Measurements from ENCODE around the gene DYNLT1. TPM values are rescaled to one million over a fixed set of nuclear protein-coding genes. Genes with fewer than 3 reads are reported as not detected.

Gene DYNLT1
- total and polyA plus RNA-seq, 9 of the 15 experiments (the other 6 are each of a cell fraction or from before 2014, with no cell fraction given) = 42.2 to 583 (median 127) TPM

DNA sequence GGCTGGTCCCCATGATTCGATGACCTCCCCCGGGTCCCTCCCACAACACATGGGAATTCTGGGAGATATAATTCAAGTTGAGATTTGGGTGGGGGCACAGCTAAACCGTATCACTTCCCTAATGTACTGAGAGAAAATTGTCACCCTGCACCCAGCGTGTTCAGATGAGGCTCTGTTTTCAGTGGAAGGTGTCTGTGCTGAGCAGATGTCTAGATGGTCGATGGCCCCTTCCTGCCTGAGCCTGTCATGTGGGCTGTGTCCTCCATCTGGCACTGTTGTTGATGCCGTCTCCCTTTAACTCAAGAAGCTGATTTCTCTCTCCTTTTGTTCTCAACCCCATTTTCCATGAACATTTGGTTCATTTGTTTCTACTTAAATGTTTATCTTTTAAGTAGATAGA is 47.7 kb downstream of the DYNLT1 start:
- no peak overlapping the region for H2AFZ ChIP-seq (ENCODE audit: low read depth, low read length)
- H3K79me2 ChIP-seq (ENCODE audit: control insufficient read depth, insufficient read depth, low read length) = no peaks in the 10 kb centered on the region
- no peak overlapping the region for H3K27ac ChIP-seq (ENCODE audit: extremely low read depth, low read depth, low read length)
- peak overlapping the region in 1 of 2 experiments; percentile 57; a peak in 1 of 4 replicates for H3K9ac ChIP-seq (ENCODE audit: insufficient read depth in 1 of 2, low read depth in 2 of 2, low read length in 2 of 2)
- no peaks in the 10 kb centered on the region for H3K9me3 ChIP-seq (replicated peaks; ENCODE audit: control insufficient read depth, insufficient read depth, low read depth, low read length)
- H3K4me3 ChIP-seq = no peak overlapping the region
- ATAC-seq = no peak
- WGBS (ENCODE audit: insufficient coverage, low coverage, missing lambda C conversion rate) = 83% methylated on average over 6 of the region's 6 CpGs
- no peaks in the 10 kb centered on the region for H3K27me3 ChIP-seq (ENCODE audit: control insufficient read depth in 2 of 2, insufficient read depth in 2 of 2, low read length in 2 of 2)
- H4K20me1 ChIP-seq (replicated peaks; ENCODE audit: control insufficient read depth, insufficient read depth, low read length) = no peaks in the 10 kb centered on the region
- in situ Hi-C loops (cut with MboI) (no loop called here), intact Hi-C loops (cut with micrococcal nuclease) (no loop called here)
- CTCF ChIA-PET (ENCODE audit: low intra/inter-chr PET ratio) = no interaction called here
- H3K4me1 ChIP-seq (replicated peaks in 1 of 2; ENCODE audit: control insufficient read depth in 2 of 2, insufficient read depth in 2 of 2, low read length in 2 of 2) = peaks cover 0 to 4% of the 10 kb centered on the region in 2 experiments; a peak in 1 of 5 replicates
- H3K4me2 ChIP-seq (ENCODE audit: insufficient read depth, low read length) = no peak overlapping the region
- no peak for FAIRE-seq
- DNase-seq (ENCODE audit: extremely low read depth in 1 of 4, low spot score in 3 of 4) = no peak
- POLR2A ChIA-PET = no interaction called here
- H3K36me3 ChIP-seq (ENCODE audit: control insufficient read depth, insufficient read depth, low read length) = peaks cover 89% of the 10 kb centered on the region
- TF ChIP-seq GTF2E2 (tag; IDR thresholded peaks at IDR 0.05) (no peak), CBFA2T2 (conservative IDR thresholded peaks at IDR 0.05) (no peak), CHD2 (IDR thresholded peaks at IDR 0.05; ENCODE audit: low read depth, low read length) (no peak), ZNF165 (CRISPR knock-in tag; IDR thresholded peaks at IDR 0.05; ENCODE audit: borderline replicate concordance) (no peak), SPI1 (IDR thresholded peaks at IDR 0.05; ENCODE audit: borderline replicate concordance, low read depth, low read length) (no peak), ZFP30 (CRISPR knock-in tag; IDR thresholded peaks at IDR 0.05; ENCODE audit: borderline replicate concordance) (no peak), HSF4 (CRISPR knock-in tag; IDR thresholded peaks at IDR 0.05; ENCODE audit: borderline replicate concordance) (no peak), ZNF197 (CRISPR knock-in tag; IDR thresholded peaks at IDR 0.05; ENCODE audit: low read depth) (no peak), MBD2 (IDR thresholded peaks at IDR 0.05; ENCODE audit: borderline replicate concordance, low read depth) (no peak), PKNOX1 (IDR thresholded peaks at IDR 0.05) (no peak), FOS (IDR thresholded peaks at IDR 0.05; ENCODE audit: extremely low read depth, insufficient read length) (no peak), ZNF140 (CRISPR knock-in tag; IDR thresholded peaks at IDR 0.05) (no peak), FOXK2 (conservative IDR thresholded peaks at IDR 0.05 in 1 of 2, IDR thresholded peaks at IDR 0.05 in 1 of 2; ENCODE audit: low read depth in 2 of 2) (no peak), HNRNPK (IDR thresholded peaks at IDR 0.05; ENCODE audit: low read depth, low read length, poor library complexity, severe bottlenecking) (no peak), ZBTB11 (CRISPR knock-in tag; IDR thresholded peaks at IDR 0.05) (no peak), TAL1 (IDR thresholded peaks at IDR 0.05) (no peak), MAFF (IDR thresholded peaks at IDR 0.05; ENCODE audit: low read length) (no peak)
- H3K9me1 ChIP-seq (ENCODE audit: control insufficient read depth, insufficient read depth, low read length) = no peaks in the 10 kb centered on the region
- no TSS peak for BruUV-seq (replicated peaks)
